Naive B cell (primary cell): ENCODE data around the gene PGAM2. TPM values are rescaled to one million over a fixed set of nuclear protein-coding genes. Genes with fewer than 3 reads are reported as not detected.

Experiments
- ATAC-seq, 2 donors: fragments of 150-1000 bp; cut with Tn5 transposase; 2 replicates each; pipeline ENCODE4 v1.10.0; 2021; ENCODE audit warnings: low read depth in 2 of 2, mild to moderate bottlenecking in 2 of 2, moderate library complexity in 2 of 2
- DNase-seq: peaks from one replicate; pipeline ENCODE4 v3.0.0; 2022
- H3K27ac Mint-ChIP-seq, 6 donors: one replicate each; pipeline ENCODE4 v1.8.0; 2020 to 2022; ENCODE audit warnings: mild to moderate bottlenecking in 6 of 6, mixed read lengths in 6 of 6, moderate library complexity in 5 of 6, inconsistent platforms in 2 of 6
- H3K27me3 Mint-ChIP-seq, 3 donors: one replicate each; pipeline ENCODE4 v1.8.0; 2021 to 2022; ENCODE audit warnings: mixed read lengths in 3 of 3, mild to moderate bottlenecking in 1 of 3
- H3K36me3 Mint-ChIP-seq, 2 donors: one replicate each; pipeline ENCODE4 v1.8.0; 2020 to 2022; ENCODE audit warnings: mixed read lengths in 2 of 2, inconsistent platforms in 1 of 2, mild to moderate bottlenecking in 1 of 2
- H3K4me1 Mint-ChIP-seq, 3 donors: one replicate each; pipeline ENCODE4 v1.8.0; 2020 to 2022; ENCODE audit warnings: mixed read lengths in 3 of 3, inconsistent platforms in 1 of 3, mild to moderate bottlenecking in 1 of 3, moderate library complexity in 1 of 3
- H3K4me3 Mint-ChIP-seq, 8 donors: one replicate each; pipeline ENCODE4 v1.8.0; 2020 to 2022; ENCODE audit warnings: mild to moderate bottlenecking in 8 of 8, mixed read lengths in 8 of 8, moderate library complexity in 8 of 8, inconsistent platforms in 2 of 8
- H3K9me3 Mint-ChIP-seq, 7 donors: one replicate each; pipeline ENCODE4 v1.8.0; 2020 to 2022; ENCODE audit warnings: mixed read lengths in 7 of 7, mild to moderate bottlenecking in 5 of 7, inconsistent platforms in 2 of 7, moderate library complexity in 1 of 7
- polyA plus RNA-seq, 6 donors: library from polyadenylated mRNA; unstranded; fragments of 300-500 nt; fragmentation: Illumina TruSeq; gene quantifications; one replicate each; pipeline ENCODE4 v1.2.3, GENCODE V29; 2021; ENCODE audit warnings: low read depth in 6 of 6

The PGAM2 gene
- polyA plus RNA-seq, 6 donors from 2014 or later, result not detected

DNA sequence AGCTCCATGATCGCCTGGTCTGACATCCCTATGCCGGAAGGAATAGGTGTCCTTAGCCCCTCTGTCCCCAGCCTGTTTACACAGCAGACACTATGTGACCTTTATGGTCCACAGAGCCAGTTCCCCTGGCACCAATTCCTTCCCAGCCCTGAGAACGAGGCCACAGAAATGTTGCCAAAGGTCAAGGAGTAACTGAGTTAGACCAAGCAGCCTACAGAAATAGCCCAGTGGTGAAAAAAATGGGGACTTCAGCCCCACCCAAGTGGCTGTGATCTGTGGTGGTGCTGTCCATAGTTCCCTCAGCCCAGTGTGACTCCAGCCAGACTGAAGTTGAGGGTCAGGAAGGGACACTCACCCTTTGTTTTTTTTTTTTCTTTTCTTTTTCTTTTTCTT, 2.5 kb downstream of the PGAM2 start:
- H3K36me3 Mint-ChIP-seq, result peaks cover 7% of the 10 kb centered on the region in 2 donors
- H3K4me3 Mint-ChIP-seq, result no peak overlapping the region
- no peaks in the 10 kb centered on the region for H3K27me3 Mint-ChIP-seq
- peaks cover 0 to 3% (median 0%) of the 10 kb centered on the region in 7 donors for H3K9me3 Mint-ChIP-seq
- peaks cover 60 to 77% (median 68%) of the 10 kb centered on the region in 3 donors for H3K4me1 Mint-ChIP-seq
- H3K27ac Mint-ChIP-seq, result peak overlapping the region in 5 of 6 donors; percentile 16 to 89 (median 70)
- ATAC-seq, result no peak
- DNase-seq, result no peak

DNA sequence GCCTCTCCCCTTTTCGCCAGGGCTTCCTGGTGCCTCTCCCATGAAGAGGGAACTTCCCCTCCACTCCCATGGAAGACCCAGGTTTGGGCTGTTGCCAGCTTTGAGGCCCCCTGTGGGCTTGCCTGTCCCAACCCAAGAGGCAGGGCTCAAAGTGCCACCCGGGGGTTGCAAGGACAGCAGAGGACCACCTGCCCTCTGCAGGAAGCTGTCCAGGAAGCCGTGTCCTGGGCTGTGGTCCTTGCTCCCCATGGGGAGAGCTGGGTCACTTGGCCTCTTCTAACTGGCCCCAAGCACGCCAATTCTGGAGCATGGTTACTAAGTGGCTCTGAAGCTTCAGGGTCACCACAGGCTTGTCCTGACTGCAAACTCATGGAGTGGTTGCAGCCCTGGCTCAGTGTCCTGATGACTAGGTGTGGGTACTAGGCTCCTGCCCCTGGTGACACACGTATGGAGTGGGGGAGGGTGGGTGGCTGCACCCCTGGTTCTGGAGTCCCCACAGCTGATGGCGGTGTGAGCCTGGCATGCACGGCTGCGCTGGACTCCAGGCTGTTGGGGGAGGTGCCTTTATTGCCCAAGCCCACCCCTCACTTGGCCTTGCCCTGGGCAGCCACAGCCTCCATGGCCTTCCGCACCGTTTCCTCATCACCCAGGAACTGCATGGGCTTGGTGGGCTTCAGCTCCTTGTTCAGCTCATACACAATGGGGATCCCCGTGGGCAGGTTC, 3.0 kb downstream of the PGAM2 start:
- Mint-ChIP-seq H3K36me3 (peaks cover 7% of the 10 kb centered on the region in 2 donors), H3K4me3 (peak overlapping the region in 1 of 8 donors; percentile 44), H3K4me1 (peaks cover 60 to 77% (median 68%) of the 10 kb centered on the region in 3 donors), H3K27ac (peak overlapping the region in 5 of 6 donors; percentile 38 to 87 (median 70)), H3K9me3 (peaks cover 0 to 3% (median 0%) of the 10 kb centered on the region in 7 donors), H3K27me3 (no peaks in the 10 kb centered on the region)
- no peak for DNase-seq
- no peak for ATAC-seq

DNA sequence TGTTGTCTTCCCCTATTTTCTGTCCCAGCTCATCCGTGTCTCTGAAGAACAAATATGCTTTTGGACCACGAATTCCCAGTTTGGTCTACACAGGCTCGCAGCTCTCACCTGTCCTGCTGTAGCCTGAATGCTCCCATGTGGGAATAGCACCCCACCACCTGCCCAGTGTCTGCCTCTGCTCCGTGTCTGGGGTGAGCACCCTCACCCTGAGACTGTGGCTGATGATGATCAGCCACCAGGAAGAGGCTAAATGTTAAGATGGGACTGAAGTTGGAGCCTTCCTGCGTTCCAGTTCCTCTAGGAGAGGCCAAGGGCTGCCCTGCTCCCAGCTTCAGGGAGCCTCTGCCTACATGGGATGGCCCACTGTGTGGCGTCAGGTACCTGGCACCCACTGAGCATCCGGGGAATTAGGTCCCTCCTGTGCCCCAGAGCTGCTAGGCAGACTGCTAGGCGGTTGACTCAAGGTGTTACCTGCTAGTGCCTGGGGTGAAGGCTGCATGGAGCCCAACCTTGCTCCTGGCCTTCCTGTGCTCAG, 3.7 kb downstream of the PGAM2 start:
- peak overlapping the region in 5 of 6 donors; percentile 27 to 82 (median 69) for H3K27ac Mint-ChIP-seq
- H3K4me3 Mint-ChIP-seq, result peak overlapping the region in 4 of 8 donors; percentile 0 to 64 (median 32)
- H3K36me3 Mint-ChIP-seq, result peaks cover 7% of the 10 kb centered on the region in 2 donors
- peaks cover 60 to 77% (median 68%) of the 10 kb centered on the region in 3 donors for H3K4me1 Mint-ChIP-seq
- DNase-seq (no peak), ATAC-seq (no peak)
- H3K27me3 Mint-ChIP-seq, result no peaks in the 10 kb centered on the region
- peaks cover 0 to under 1% (median 0%) of the 10 kb centered on the region in 7 donors for H3K9me3 Mint-ChIP-seq

DNA sequence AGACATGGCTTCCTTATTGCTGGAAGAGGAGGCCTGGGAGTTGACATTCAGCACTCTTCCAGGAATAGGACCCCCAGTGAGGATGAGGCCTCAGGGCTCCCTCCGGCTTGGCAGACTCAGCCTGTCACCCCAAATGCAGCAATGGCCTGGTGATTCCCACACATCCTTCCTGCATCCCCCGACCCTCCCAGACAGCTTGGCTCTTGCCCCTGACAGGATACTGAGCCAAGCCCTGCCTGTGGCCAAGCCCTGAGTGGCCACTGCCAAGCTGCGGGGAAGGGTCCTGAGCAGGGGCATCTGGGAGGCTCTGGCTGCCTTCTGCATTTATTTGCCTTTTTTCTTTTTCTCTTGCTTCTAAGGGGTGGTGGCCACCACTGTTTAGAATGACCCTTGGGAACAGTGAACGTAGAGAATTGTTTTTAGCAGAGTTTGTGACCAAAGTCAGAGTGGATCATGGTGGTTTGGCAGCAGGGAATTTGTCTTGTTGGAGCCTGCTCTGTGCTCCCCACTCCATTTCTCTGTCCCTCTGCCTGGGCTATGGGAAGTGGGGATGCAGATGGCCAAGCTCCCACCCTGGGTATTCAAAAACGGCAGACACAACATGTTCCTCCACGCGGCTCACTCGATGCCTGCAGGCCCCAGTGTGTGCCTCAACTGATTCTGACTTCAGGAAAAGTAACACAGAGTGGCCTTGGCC, 4.3 kb downstream of the PGAM2 start:
- Mint-ChIP-seq H3K27ac (peak overlapping the region in 4 of 6 donors; percentile 27 to 100 (median 84)), H3K4me3 (peak overlapping the region in 3 of 8 donors; percentile 0 to 50 (median 3)), H3K36me3 (peaks cover 7 to 10% of the 10 kb centered on the region in 2 donors), H3K4me1 (peaks cover 63 to 77% (median 68%) of the 10 kb centered on the region in 3 donors), H3K9me3 (peaks cover 0 to under 1% (median 0%) of the 10 kb centered on the region in 7 donors), H3K27me3 (no peaks in the 10 kb centered on the region)
- DNase-seq (no peak), ATAC-seq (no peak)

DNA sequence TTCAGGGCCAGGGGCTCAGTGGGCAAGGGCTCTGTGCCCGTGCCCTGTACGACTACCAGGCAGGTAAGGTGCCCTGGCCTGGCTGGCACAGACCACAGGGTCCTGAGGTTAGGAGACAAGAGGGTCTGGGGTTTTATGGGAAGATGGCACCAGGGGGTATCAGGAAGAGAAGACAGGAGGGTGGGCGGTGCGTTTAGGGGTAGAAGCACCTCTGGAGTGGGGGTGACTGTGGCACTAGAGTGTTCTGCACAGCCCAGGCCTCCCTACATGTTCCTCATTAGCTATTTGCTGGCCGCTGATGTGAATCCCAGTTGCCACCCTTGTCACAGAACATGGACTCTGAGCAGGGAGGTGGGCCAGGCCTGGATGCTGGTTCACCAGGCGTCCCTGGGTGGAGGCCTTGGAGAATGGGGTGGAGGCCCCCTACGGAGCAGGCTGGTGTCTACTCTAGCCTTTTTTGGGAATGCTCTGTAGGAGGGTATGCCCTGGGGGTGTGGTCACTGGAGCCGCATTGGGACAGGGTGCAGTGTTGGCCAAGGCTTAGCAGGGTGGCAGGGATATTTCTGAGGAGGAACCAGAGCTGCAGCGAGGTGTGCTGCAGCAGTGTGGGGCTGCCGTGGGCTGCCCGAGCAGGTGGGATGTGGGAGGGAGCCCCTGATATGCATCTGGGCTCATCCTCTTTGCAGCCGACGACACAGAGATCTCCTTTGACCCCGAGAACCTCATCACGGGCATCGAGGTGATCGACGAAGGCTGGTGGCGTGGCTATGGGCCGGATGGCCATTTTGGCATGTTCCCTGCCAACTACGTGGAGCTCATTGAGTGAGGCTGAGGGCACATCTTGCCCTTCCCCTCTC, 5.0 kb downstream of the PGAM2 start:
- Mint-ChIP-seq H3K27ac (peak overlapping the region; percentile 67 to 100 (median 100)), H3K36me3 (peaks cover 7 to 17% of the 10 kb centered on the region in 2 donors), H3K9me3 (peaks cover 0 to 1% (median 0%) of the 10 kb centered on the region in 7 donors), H3K27me3 (no peaks in the 10 kb centered on the region), H3K4me3 (peak overlapping the region in 6 of 8 donors; percentile 75 to 91 (median 86)), H3K4me1 (peaks cover 62 to 77% (median 68%) of the 10 kb centered on the region in 3 donors)
- DNase-seq (no peak), ATAC-seq (no peak)

DNA sequence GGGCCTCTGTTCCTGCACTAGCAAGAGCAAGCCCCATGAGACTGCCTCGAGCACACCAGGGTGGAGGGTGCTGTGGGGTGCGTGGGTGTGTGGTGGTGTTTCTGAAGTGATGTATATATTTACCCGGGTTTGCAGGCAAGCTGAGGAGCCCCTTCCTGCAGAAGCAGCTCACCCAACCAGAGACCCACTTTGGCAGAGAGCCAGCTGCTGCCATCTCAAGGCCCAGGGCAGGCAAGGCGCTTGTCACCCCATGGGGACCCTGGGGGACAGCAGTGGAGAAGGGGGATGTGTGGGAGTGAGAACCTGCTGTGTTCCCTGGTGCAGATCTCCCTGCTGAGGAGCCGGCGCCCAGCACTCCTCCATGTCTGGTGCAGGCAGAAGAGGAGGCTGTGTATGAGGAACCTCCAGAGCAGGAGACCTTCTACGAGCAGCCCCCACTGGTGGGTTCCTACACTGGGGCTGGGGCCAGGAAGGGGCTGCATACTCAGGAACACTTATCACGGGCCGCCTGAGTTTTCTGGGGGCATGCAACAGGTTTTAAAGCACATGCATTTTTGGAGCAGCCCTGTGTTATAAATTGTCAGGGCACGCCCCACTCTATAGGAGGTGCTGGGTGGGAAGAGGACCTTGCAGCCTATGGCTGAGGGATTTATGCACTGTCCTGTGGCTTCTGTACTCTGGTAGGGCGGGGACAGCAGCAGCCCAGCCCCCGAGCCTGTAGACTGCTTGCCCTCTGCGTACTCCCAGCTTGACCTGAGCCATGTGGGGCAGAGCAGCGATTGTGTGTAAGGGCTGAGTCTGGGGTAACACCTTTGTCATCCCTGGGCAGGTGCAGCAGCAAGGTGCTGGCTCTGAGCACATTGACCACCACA, 5.9 kb downstream of the PGAM2 start:
- Mint-ChIP-seq H3K9me3 (peaks cover 0 to 1% (median 0%) of the 10 kb centered on the region in 7 donors), H3K27ac (peak overlapping the region; percentile 96 to 100 (median 100)), H3K36me3 (peaks cover 7 to 22% of the 10 kb centered on the region in 2 donors), H3K27me3 (no peaks in the 10 kb centered on the region), H3K4me3 (peak overlapping the region; percentile 2 to 91 (median 82)), H3K4me1 (peaks cover 62 to 80% (median 66%) of the 10 kb centered on the region in 3 donors)
- peak; percentile 88 for DNase-seq
- ATAC-seq, result peak; percentile 88 to 89

DNA sequence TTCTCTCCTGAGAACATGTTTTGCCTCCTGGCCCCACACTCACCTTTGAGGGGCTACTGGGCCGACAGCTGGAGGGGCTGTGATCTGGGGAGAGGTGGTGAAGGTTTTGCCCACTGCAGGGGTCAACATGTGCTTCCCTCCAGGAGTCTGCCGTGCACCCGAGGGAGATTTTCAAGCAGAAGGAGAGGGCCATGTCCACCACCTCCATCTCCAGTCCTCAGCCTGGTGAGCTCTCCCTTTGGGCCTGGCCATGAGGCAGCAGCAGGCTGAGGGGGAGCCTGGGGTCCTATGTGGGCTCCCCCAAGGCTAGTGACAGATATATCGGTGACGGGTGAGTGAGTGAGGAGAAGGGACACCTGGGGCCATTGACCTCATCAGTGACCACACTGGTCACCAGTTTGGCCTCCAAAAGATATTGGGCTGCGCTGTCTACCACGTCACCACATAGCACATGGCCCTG, 6.6 kb downstream of the PGAM2 start:
- peak overlapping the region; percentile 2 to 91 (median 86) for H3K4me3 Mint-ChIP-seq
- peaks cover 0 to 1% (median 0%) of the 10 kb centered on the region in 7 donors for H3K9me3 Mint-ChIP-seq
- H3K27me3 Mint-ChIP-seq, result no peaks in the 10 kb centered on the region
- peaks cover 62 to 81% (median 66%) of the 10 kb centered on the region in 3 donors for H3K4me1 Mint-ChIP-seq
- peaks cover 7 to 22% of the 10 kb centered on the region in 2 donors for H3K36me3 Mint-ChIP-seq
- DNase-seq, result no peak
- peak; percentile 20 to 27 for ATAC-seq
- peak overlapping the region; percentile 96 to 100 (median 100) for H3K27ac Mint-ChIP-seq

DNA sequence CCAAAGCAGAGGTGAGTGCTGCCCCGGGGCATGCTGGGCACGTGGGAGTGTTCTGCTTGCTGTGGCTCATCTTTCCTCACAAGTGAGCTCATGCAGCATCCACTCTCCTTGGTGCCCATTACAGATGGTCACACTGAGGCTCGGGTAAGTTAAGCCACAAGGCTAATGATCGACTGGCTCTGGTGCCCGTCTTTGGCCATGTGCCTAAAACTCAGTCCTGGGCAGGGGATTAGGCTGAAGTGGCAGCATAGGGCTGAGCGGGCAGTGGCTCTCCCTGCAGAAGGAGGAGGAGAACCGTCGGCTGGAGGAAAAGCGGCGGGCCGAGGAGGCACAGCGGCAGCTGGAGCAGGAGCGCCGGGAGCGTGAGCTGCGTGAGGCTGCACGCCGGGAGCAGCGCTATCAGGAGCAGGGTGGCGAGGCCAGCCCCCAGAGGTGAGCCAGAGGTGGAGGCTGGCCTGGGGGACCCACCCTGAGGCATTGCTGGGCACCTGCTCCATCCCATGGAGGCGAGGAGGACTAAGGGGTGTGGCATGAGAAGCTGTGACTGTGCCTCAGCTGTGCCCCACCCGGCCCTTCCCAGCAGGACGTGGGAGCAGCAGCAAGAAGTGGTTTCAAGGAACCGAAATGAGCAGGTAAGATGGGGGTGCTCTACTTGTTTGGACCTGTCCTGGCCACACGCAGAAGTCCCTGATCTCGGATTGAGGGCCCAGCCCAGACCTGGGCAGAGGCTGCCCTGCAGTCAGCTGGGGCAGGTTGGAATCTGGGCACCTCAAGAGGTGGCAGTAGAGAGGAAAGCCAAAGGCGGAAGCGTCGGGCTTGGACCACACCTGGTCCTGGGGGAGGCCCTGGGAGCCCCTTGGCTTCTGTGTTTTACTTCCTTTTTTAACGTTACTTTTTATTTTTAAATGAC, 7.3 kb downstream of the PGAM2 start:
- Mint-ChIP-seq H3K27ac (peak overlapping the region; percentile 96 to 100 (median 100)), H3K4me3 (peak overlapping the region; percentile 2 to 91 (median 86)), H3K27me3 (no peaks in the 10 kb centered on the region), H3K9me3 (peaks cover 0 to 1% (median 0%) of the 10 kb centered on the region in 7 donors), H3K4me1 (peaks cover 62 to 75% (median 66%) of the 10 kb centered on the region in 3 donors), H3K36me3 (peaks cover 7 to 22% of the 10 kb centered on the region in 2 donors)
- ATAC-seq (peak; percentile 66 to 72), DNase-seq (peak; percentile 76)

DNA sequence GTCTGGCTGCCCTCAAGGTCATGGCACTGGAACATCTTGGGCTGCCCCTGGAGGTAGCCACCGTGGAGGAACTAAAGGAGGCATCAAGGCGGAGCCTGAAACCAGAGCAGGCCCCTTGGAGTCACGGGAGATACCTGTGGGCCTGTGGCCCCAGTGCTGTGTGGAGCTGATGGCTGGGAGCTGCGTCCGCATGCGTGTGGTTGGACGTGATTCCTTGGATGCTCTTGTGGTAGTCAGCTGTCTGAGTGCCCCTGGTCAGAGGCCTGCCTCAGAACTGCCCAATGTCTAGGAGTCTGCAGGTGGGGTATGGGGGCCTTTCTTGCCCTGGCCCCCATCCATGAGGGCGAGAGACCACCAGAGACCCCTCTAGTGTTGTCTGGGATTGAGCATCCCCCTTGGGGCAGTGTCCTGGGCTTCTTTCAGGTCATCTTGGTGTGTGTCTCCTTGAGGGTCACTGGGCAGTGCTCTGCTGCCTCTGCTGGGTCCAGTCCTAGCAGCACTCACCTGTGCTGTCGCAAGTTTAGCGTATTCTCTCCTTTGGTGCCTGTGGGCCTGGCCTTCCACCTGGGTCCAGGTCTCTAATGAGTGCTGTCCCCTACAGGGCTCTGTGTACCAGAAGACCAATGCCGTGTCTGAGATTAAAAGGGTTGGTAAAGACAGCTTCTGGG, 8.1 kb downstream of the PGAM2 start:
- Mint-ChIP-seq H3K27ac (peak overlapping the region; percentile 27 to 100 (median 98)), H3K36me3 (peaks cover 7 to 22% of the 10 kb centered on the region in 2 donors), H3K9me3 (peaks cover 0 to 1% (median 0%) of the 10 kb centered on the region in 7 donors), H3K27me3 (no peaks in the 10 kb centered on the region), H3K4me1 (peaks cover 60 to 78% (median 74%) of the 10 kb centered on the region in 3 donors), H3K4me3 (peak overlapping the region in 7 of 8 donors; percentile 16 to 91 (median 75))
- DNase-seq (no peak), ATAC-seq (no peak)

DNA sequence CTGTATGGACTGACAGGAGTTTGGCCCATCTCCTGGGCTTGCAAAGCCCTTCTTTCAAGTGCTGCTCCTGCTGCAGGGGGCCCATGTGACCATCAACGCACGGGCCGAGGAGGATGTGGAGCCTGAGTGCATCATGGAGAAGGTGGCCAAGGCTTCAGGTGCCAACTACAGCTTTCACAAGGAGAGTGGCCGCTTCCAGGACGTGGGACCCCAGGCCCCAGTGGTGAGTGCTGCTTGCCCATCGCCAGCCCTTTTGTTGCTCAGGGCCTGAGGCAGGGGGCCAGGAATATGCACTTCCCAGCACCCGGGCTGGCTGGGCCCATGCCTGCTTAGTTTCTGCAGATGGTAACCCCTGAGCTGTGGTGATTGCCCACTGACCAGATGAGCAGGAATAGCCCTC, 8.7 kb downstream of the PGAM2 start:
- Mint-ChIP-seq H3K4me3 (peak overlapping the region in 2 of 8 donors; percentile 16 to 75), H3K27ac (peak overlapping the region in 3 of 6 donors; percentile 52 to 96 (median 88)), H3K27me3 (no peaks in the 10 kb centered on the region), H3K9me3 (peaks cover 0 to 1% (median 0%) of the 10 kb centered on the region in 7 donors), H3K36me3 (peaks cover 7 to 22% of the 10 kb centered on the region in 2 donors), H3K4me1 (peaks cover 63 to 84% (median 79%) of the 10 kb centered on the region in 3 donors)
- ATAC-seq (no peak), DNase-seq (no peak)
